ENCODE results near the gene SSBP2.
"Not testable (repeated sequence)": the region's sequence is repeated elsewhere in the genome, so short reads cannot be mapped to it uniquely, and the experiment has no call there.

The SSBP2 gene

GRCh38 chr5:81729276-81729675, 21.6 kb downstream of the SSBP2 start:
- H3K4me3 Mint-ChIP-seq: no peak overlapping the region
- no peaks in the 10 kb centered on the region for H3K36me3 Mint-ChIP-seq (ENCODE audit: low read depth)
- H3K27ac Mint-ChIP-seq: no peak overlapping the region
- H3K9me3 Mint-ChIP-seq: no peaks in the 10 kb centered on the region
- peaks cover 2% of the 10 kb centered on the region for H3K4me1 Mint-ChIP-seq (ENCODE audit: low read depth)
- no peaks in the 10 kb centered on the region for H3K27me3 Mint-ChIP-seq (ENCODE audit: low read depth)

- no peaks in the 10 kb centered on the region for H3K9me3 Mint-ChIP-seq
- H3K36me3 Mint-ChIP-seq (ENCODE audit: low read depth): no peaks in the 10 kb centered on the region
- no peaks in the 10 kb centered on the region for H3K27me3 Mint-ChIP-seq (ENCODE audit: low read depth)
- H3K4me3 Mint-ChIP-seq: no peak overlapping the region
- no peak overlapping the region for H3K27ac Mint-ChIP-seq
- H3K4me1 Mint-ChIP-seq (ENCODE audit: low read depth): peaks cover 2% of the 10 kb centered on the region
These were observed 22.6 kb downstream of the SSBP2 start for GRCh38 chr5:81728301-81728700.

- Mint-ChIP-seq H3K27ac (no peak overlapping the region), H3K36me3 (ENCODE audit: low read depth) (no peaks in the 10 kb centered on the region), H3K9me3 (no peaks in the 10 kb centered on the region), H3K4me3 (no peak overlapping the region), H3K27me3 (ENCODE audit: low read depth) (no peaks in the 10 kb centered on the region), H3K4me1 (ENCODE audit: low read depth) (peaks cover 7% of the 10 kb centered on the region)
These were observed 24.6 kb downstream of the SSBP2 start for GRCh38 chr5:81726297-81726696.

- Mint-ChIP-seq H3K36me3 (ENCODE audit: low read depth) (no peaks in the 10 kb centered on the region), H3K27me3 (ENCODE audit: low read depth) (no peaks in the 10 kb centered on the region), H3K4me1 (ENCODE audit: low read depth) (peaks cover 13% of the 10 kb centered on the region), H3K27ac (no peak overlapping the region), H3K4me3 (no peak overlapping the region), H3K9me3 (no peaks in the 10 kb centered on the region)
These were observed 26.3 kb downstream of the SSBP2 start for GRCh38 chr5:81724571-81724970.

GRCh38 chr5:81724108-81724507, 26.8 kb downstream of the SSBP2 start:
- Mint-ChIP-seq H3K36me3 (ENCODE audit: low read depth) (no peaks in the 10 kb centered on the region), H3K4me3 (no peak overlapping the region), H3K4me1 (ENCODE audit: low read depth) (peaks cover 13% of the 10 kb centered on the region), H3K27ac (no peak overlapping the region), H3K9me3 (no peaks in the 10 kb centered on the region), H3K27me3 (ENCODE audit: low read depth) (no peaks in the 10 kb centered on the region)

GRCh38 chr5:81721049-81721448, 29.8 kb downstream of the SSBP2 start:
- Mint-ChIP-seq H3K4me1 (ENCODE audit: low read depth) (peaks cover 15% of the 10 kb centered on the region), H3K27ac (peak overlapping the region; percentile 7)

GRCh38 chr5:81719743-81720345, 31.1 kb downstream of the SSBP2 start:
- no peak overlapping the region for H3K4me3 Mint-ChIP-seq
- peaks cover 15% of the 10 kb centered on the region for H3K4me1 Mint-ChIP-seq (ENCODE audit: low read depth)
- no peak overlapping the region for H3K27ac Mint-ChIP-seq
- H3K27me3 Mint-ChIP-seq (ENCODE audit: low read depth): no peaks in the 10 kb centered on the region
- H3K36me3 Mint-ChIP-seq (ENCODE audit: low read depth): no peaks in the 10 kb centered on the region
- no peaks in the 10 kb centered on the region for H3K9me3 Mint-ChIP-seq

More at GRCh38 chr5:81721049-81721448, 29.8 kb downstream of the SSBP2 start:
- no peaks in the 10 kb centered on the region for H3K36me3 Mint-ChIP-seq (ENCODE audit: low read depth)
- no peak overlapping the region for H3K4me3 Mint-ChIP-seq
- no peaks in the 10 kb centered on the region for H3K27me3 Mint-ChIP-seq (ENCODE audit: low read depth)
- no peaks in the 10 kb centered on the region for H3K9me3 Mint-ChIP-seq

- H3K4me3 Mint-ChIP-seq: no peak overlapping the region
- H3K27me3 Mint-ChIP-seq (ENCODE audit: low read depth): no peaks in the 10 kb centered on the region
- H3K36me3 Mint-ChIP-seq (ENCODE audit: low read depth): no peaks in the 10 kb centered on the region
These were observed 32.6 kb downstream of the SSBP2 start for GRCh38 chr5:81718300-81718699.

GRCh38 chr5:81717860-81718259, 33.0 kb downstream of the SSBP2 start:
- no peaks in the 10 kb centered on the region for H3K36me3 Mint-ChIP-seq (ENCODE audit: low read depth)
- H3K4me1 Mint-ChIP-seq (ENCODE audit: low read depth): peaks cover 15% of the 10 kb centered on the region
- no peaks in the 10 kb centered on the region for H3K9me3 Mint-ChIP-seq
- no peak overlapping the region for H3K27ac Mint-ChIP-seq
- H3K4me3 Mint-ChIP-seq: no peak overlapping the region
- H3K27me3 Mint-ChIP-seq (ENCODE audit: low read depth): no peaks in the 10 kb centered on the region

More at GRCh38 chr5:81718300-81718699, 32.6 kb downstream of the SSBP2 start:
- H3K9me3 Mint-ChIP-seq: no peaks in the 10 kb centered on the region
- peaks cover 15% of the 10 kb centered on the region for H3K4me1 Mint-ChIP-seq (ENCODE audit: low read depth)
- H3K27ac Mint-ChIP-seq: no peak overlapping the region

- Mint-ChIP-seq H3K27ac (no peak overlapping the region), H3K4me3 (no peak overlapping the region), H3K36me3 (ENCODE audit: low read depth) (no peaks in the 10 kb centered on the region), H3K9me3 (no peaks in the 10 kb centered on the region), H3K4me1 (ENCODE audit: low read depth) (peaks cover 15% of the 10 kb centered on the region), H3K27me3 (ENCODE audit: low read depth) (no peaks in the 10 kb centered on the region)
These were observed 33.7 kb downstream of the SSBP2 start for GRCh38 chr5:81717226-81717625.

- H3K4me1 Mint-ChIP-seq (ENCODE audit: low read depth); H3K9me3 Mint-ChIP-seq; H3K27ac Mint-ChIP-seq; H3K27me3 Mint-ChIP-seq (ENCODE audit: low read depth); H3K4me3 Mint-ChIP-seq; H3K36me3 Mint-ChIP-seq (ENCODE audit: low read depth): not testable (repeated sequence)
These were observed 36.8 kb downstream of the SSBP2 start for GRCh38 chr5:81714076-81714475.

- Mint-ChIP-seq H3K27ac (no peak overlapping the region), H3K27me3 (ENCODE audit: low read depth) (no peaks in the 10 kb centered on the region), H3K4me3 (no peak overlapping the region), H3K36me3 (ENCODE audit: low read depth) (peaks cover 3% of the 10 kb centered on the region), H3K4me1 (ENCODE audit: low read depth) (peaks cover 2% of the 10 kb centered on the region), H3K9me3 (no peaks in the 10 kb centered on the region)
These were observed 42.0 kb downstream of the SSBP2 start for GRCh38 chr5:81708889-81709288.

GRCh38 chr5:81703840-81704239, 47.1 kb downstream of the SSBP2 start:
- H3K27ac Mint-ChIP-seq: no peak overlapping the region
- no peaks in the 10 kb centered on the region for H3K4me1 Mint-ChIP-seq (ENCODE audit: low read depth)
- H3K4me3 Mint-ChIP-seq: no peak overlapping the region
- H3K9me3 Mint-ChIP-seq: peaks cover 6% of the 10 kb centered on the region
- H3K36me3 Mint-ChIP-seq (ENCODE audit: low read depth): peaks cover 11% of the 10 kb centered on the region
- no peaks in the 10 kb centered on the region for H3K27me3 Mint-ChIP-seq (ENCODE audit: low read depth)

GRCh38 chr5:81700166-81700565, 50.7 kb downstream of the SSBP2 start:
- H3K27me3 Mint-ChIP-seq (ENCODE audit: low read depth): no peaks in the 10 kb centered on the region
- H3K4me1 Mint-ChIP-seq (ENCODE audit: low read depth): peaks cover 6% of the 10 kb centered on the region
- no peak overlapping the region for H3K4me3 Mint-ChIP-seq
- H3K36me3 Mint-ChIP-seq (ENCODE audit: low read depth): peaks cover 11% of the 10 kb centered on the region
- H3K27ac Mint-ChIP-seq: no peak overlapping the region
- peaks cover 6% of the 10 kb centered on the region for H3K9me3 Mint-ChIP-seq

GRCh38 chr5:81698813-81699212, 52.1 kb downstream of the SSBP2 start:
- H3K4me1 Mint-ChIP-seq (ENCODE audit: low read depth): peaks cover 6% of the 10 kb centered on the region
- peaks cover 8% of the 10 kb centered on the region for H3K36me3 Mint-ChIP-seq (ENCODE audit: low read depth)
- peaks cover 6% of the 10 kb centered on the region for H3K9me3 Mint-ChIP-seq
- no peaks in the 10 kb centered on the region for H3K27me3 Mint-ChIP-seq (ENCODE audit: low read depth)
- no peak overlapping the region for H3K4me3 Mint-ChIP-seq
- H3K27ac Mint-ChIP-seq: no peak overlapping the region
